GM10266 (cell line): ENCODE measurements around the gene SLCO4C1.

Experiments used
- DNase-seq: peaks from one replicate; pipeline ENCODE4 v3.0.0; 2012; ENCODE audit errors: extremely low spot score
- TF ChIP-seq, protein P1 (sequence below): IDR thresholded peaks from 2 replicates; pipeline ENCODE4 v1.5.1; 2012; ENCODE audit warnings: mild to moderate bottlenecking, low read depth; ENCODE audit not compliant: control insufficient read depth, insufficient read depth; ENCODE audit errors: missing control alignments

The SLCO4C1 gene

DNA sequence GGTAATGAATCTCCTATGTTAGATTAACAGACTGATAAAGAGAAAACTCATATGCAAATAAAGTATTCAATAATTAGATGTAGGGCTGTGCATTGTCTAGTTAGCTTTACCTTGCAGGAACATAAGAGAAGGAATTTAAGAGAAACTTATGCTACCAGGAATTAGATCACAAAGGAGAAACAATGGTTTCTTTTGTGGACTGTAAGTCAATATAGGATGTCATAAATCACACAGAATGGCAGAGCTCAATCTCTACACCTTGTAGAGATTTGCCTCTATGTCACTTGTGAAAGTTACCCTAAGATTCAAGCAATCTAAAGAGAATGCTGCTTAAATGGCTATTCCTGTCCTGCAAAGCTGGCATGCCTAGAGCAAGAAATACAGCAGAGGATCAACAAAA lies 26.0 kb downstream of the SLCO4C1 start:
- TF ChIP-seq, protein P1, sequence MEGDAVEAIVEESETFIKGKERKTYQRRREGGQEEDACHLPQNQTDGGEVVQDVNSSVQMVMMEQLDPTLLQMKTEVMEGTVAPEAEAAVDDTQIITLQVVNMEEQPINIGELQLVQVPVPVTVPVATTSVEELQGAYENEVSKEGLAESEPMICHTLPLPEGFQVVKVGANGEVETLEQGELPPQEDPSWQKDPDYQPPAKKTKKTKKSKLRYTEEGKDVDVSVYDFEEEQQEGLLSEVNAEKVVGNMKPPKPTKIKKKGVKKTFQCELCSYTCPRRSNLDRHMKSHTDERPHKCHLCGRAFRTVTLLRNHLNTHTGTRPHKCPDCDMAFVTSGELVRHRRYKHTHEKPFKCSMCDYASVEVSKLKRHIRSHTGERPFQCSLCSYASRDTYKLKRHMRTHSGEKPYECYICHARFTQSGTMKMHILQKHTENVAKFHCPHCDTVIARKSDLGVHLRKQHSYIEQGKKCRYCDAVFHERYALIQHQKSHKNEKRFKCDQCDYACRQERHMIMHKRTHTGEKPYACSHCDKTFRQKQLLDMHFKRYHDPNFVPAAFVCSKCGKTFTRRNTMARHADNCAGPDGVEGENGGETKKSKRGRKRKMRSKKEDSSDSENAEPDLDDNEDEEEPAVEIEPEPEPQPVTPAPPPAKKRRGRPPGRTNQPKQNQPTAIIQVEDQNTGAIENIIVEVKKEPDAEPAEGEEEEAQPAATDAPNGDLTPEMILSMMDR = no peak
- DNase-seq = no peak

DNA sequence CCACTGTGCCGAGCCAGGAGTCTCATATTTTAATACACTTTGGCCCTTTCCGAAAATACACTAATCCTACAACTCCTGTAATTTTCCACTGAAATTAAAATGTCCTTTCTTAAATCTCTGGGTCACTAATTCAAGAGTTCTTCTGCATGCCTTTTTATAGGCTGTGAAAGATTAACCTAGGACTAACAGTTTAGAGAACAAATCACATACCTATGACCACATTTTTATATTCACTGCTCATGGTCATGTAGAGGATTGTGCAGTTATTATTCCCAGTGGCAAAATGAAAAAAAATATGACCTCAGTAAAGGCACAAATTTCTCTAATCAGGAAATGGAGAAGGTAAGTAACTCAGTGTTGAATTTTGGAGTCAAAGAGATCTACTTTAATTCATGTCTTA lies 33.4 kb downstream of the SLCO4C1 start:
- DNase-seq = no peak

DNA sequence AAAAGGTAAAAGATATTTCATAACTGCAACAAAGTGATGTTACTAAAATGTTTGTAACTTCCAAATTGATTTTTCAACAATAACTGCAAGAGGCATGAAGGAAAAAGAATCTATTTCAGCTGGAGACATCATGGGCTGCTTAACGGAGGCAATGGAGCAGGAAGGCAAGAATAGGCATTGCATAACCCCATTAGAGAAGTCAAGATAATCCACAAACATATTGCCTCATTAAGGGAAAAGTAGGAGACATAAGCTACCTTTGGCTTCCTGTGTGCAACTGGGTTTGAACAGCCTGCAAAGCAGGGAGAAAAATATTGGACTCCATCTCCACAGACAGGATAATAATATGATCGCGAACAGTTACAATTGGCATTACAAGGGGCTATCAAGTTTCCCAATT lies 46.7 kb downstream of the SLCO4C1 start:
- DNase-seq = no peak
- TF ChIP-seq, protein P1 = no peak

More for the DNA sequence above, 33.4 kb downstream of the SLCO4C1 start:
- TF ChIP-seq, protein P1 = no peak

DNA sequence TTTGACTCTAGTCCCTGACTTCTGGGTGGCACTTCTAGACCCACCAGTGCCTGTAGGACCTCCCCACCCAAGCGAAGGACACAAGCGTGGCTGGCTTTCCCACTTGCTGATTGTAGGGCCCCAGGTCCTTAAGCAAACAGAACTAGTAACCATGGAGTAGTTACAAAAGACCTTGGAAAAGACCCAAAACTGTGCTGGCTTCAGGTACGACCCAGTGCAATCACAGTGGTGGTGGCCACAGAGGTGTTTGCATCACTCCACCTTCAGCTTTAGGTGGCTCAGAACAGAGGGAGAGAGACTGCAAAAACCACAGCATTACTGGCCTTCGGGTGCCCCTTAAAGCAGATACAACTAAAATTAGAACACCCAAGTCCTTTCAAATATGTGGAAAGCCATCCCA lies 52.9 kb downstream of the SLCO4C1 start:
- no peak for DNase-seq
- TF ChIP-seq, protein P1 = no peak

DNA sequence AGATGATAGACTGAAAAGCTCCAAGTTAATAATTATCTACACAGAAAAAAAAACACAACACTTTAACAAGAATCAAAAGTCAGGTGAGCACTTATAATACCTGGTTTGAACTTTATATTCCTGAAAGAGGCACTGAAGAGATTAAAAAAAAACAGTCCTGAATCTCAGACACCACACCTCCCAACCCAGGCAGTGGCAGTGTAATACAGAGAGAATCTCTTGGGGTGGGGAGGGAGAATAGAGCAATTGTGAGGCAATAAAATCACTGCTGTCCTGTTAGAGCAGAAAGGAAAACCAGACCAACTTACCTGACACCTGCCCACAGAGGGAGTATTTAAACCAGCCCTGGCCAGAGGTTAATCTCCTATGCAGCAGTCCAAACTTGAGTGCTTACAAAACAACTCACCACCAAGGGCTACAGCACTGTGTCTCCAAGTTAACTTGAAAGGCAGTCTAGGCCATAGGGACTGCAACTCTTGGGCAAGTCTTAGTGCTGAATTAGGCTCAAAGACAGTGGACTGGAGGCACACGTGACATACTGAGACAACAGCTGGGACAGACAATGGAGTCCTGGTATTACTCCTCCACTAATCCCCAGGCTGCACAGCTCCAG lies 54.2 kb downstream of the SLCO4C1 start:
- no peak for DNase-seq
- TF ChIP-seq, protein P1 = peak; percentile 8

DNA sequence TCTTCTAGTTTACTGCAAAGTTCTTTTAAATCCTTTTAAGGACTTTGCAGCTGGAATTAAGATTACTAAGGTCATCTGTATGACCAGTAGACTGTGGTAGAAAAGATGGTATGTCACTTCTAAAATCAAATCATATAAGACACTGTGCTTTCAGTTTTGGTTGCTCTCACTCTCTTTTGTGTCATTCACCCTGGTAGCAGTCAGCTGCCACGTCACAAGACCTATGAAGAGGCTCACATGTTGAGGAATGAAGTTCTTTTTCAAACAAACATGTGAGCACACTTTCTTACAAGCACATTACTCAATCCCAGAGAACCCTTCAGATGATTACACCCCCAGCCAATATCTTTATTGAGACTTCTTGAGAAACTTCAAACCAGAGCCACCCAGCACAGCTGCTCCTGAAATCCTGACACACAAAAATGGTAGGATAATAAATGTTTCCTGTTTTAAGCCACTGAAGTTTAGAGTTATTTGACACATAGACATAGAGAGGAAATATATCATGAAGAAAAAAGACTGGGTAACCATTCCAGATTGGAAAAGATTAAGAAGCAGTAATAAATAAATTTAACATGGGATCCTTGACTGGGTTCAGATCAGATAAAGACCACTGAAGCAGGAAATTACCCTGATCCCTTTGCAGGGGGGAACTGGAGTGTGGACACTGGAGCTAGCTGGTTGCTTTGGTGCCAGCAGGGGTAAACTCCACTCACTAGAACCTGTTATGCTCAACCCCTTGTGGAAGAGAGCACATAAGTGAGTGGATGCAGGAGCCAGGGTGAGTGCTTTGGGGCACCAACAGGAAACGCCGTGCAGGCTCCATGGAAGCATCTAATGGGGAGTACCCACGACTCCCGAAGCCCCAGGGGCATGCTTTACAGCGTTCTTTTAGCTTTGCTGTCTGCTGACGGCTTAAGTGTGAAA lies 64.1 kb downstream of the SLCO4C1 start:
- DNase-seq = peak; percentile 10

More for the DNA sequence above, 64.1 kb downstream of the SLCO4C1 start:
- TF ChIP-seq, protein P1 = no peak
